Left ventricle myocardium superior (tissue), 1 donor: ENCODE measurements around the gene DCAF6. TPM values are rescaled to one million over a fixed set of nuclear protein-coding genes. Genes with fewer than 3 reads are reported as not detected.
A peak's percentile ranks its signal among the peaks of the same experiment; 100 is the strongest.
"Not testable (repeated sequence)": the region's sequence is repeated elsewhere in the genome, so short reads cannot be mapped to it uniquely, and the experiment has no call there.

Experiments used
- ATAC-seq: fragments of 200-7000 bp; cut with Tn5 transposase; one replicate; pipeline ENCODE4 v1.9.1; 2020; ENCODE audit warnings: mild to moderate bottlenecking, moderate library complexity
- DNase-seq: peaks from one replicate; pipeline ENCODE4 v3.0.0-alpha.2; 2020
- intact Hi-C: fragments of 100-400 bp; cut with micrococcal nuclease; formaldehyde crosslinking; loops from one replicate; pipeline ENCODE4 v1.11.0; 2022
- total RNA-seq: library from RNA; stranded (reverse); fragmentation: NEBNext Ultra II Directional; extraction: Animal tissue kit (Norgen Biotek cat#: 25700); gene quantifications from one replicate; pipeline ENCODE4 v1.2.1, GENCODE V29; 2021
- donor health status: DM: no; HTN: yes; CAD: no; lungs with severe emphysema.

DCAF6 gene
- total RNA-seq, 1 donor from 2014 or later = 234 TPM

GRCh38 chr1:167922023-167922422 is 14.5 kb upstream of the DCAF6 start:
- intact Hi-C loops = no loop called here
- DNase-seq (no peak), ATAC-seq (peak; percentile 84)

DNA sequence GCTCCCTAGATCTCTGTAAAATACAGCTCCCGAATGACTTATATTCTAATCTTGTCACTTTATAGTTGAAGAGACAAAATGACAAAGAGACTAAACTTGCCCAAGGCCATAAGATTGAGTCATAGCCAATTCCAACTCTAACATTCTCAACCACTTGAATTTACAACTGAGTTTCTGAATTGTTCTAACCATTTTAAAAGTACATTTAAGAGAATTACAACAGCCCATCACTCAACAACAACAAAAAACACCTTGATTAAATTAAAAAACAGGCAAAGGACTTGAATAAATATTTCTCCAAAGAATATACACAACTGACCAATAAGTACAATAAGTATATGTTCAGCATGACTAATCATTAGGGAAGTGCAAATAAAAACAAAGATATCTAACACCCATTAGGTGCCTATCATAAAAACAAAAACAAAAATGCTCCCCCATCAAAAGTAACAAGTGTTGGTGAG is 13.8 kb upstream of the DCAF6 start:
- no peak for DNase-seq
- peak; percentile 22 for ATAC-seq
- intact Hi-C loops = no loop called here

DNA sequence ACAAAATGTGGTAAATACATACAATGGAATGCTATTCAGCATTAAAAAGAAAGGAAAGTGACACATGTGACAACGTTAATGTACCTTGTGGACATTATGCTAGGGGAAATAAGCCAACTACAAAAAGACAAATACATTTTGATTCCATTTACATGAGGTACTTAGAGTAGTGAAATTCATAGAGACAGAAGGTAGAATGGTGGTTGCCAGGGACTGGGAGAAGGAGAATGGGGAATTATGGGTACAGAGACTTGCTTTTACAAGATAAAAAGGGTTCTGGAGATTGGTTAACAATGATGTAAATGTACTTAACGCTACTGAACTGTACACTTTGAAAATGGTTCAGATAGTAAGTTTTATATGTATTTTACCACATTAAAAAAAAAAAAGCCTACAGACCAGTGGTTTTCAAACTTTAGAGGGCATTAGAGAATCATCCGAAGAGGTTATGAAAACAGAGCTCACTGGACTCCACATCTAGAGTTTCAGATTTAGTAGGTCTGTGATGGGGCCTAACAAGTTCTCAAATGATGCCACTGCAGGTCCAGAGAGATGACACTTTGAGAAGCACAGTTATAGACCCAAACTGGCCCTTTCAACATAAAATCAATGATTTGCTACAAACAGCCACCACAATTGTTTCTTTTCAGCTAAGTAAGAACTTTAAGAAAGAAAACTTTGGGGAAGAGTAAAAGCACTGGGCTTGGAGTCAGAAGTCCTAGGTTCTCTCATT is 13.0 kb upstream of the DCAF6 start:
- DNase-seq = no peak
- no peak for ATAC-seq
- intact Hi-C loops = no loop called here

DNA sequence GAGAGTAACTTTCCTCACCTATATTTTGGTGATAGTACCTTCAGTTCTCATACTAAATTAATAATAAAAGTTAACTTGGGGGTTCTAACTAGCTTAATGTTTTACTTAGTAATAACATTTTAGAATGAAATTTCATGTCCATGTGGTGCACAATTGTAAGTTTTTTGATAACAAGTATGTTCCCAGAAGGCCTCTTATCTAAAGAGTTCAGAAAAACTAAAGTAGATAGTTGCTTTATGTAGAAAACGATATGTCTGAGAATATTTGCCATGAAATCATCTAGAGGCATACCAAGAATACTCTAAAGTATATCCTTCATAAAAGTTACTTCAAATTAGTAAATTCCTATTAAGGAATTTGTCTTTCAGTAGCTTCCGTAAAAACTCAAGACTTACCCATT is 12.4 kb upstream of the DCAF6 start:
- DNase-seq = no peak
- ATAC-seq = no peak
- intact Hi-C loops = no loop called here

GRCh38 chr1:167924543-167925231 is 11.8 kb upstream of the DCAF6 start:
- ATAC-seq (no peak), DNase-seq (no peak)
- intact Hi-C loops = no loop called here

GRCh38 chr1:167926486-167926997 is 9.9 kb upstream of the DCAF6 start:
- ATAC-seq = no peak
- intact Hi-C loops = no loop called here

DNA sequence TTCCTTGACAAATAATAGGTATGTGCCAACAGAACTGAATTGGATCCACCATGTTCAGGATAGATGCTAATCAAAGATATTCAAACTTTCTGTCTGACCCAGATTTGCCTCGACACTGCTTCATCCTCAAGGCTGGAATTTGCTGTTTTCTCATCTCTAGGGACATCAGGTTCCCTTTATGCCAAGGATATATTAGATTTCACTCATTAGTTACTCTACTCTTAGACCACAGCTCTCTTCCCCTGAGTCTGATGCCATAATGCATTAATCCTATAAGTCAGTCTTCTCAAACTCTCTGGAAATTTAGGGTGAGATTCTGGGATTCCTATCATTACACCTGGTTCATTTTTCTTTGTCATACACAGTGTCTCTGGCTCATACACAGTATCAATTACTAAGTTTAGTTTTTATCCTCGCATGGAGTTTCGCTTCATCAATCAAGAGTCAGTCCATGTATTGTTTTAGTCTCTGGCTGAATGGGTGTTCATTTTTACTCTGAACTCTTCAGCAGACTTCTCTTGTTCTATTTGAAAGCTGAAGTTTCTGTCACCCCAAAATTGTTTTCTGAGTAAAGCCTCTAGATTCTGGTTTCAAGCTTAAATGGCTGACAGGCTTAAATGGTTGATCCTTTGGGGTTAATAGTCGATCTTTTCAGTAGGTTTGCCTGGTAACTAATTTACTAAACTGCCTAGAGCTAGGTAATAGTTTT is 9.3 kb upstream of the DCAF6 start:
- DNase-seq (no peak), ATAC-seq (no peak)
- intact Hi-C loops = no loop called here

More at GRCh38 chr1:167926486-167926997, 9.9 kb upstream of the DCAF6 start:
- no peak for DNase-seq

DNA sequence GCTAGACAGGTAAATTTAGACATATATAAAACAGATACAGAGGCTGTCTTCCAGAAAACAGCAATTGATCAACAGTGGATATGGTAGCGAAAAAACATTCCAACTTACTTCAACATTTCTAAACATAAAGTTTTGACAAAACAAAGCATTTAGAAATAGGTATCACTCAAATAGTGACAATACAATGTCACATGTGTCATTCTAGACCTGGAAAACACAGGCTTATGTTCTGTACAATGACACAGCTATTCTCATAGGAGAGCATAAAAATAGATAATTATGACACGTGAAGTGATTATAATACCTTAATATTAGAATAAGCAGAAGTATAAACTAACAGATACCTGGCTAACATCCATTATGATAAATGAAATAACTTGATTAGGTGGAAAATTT is 8.0 kb upstream of the DCAF6 start:
- DNase-seq (no peak), ATAC-seq (no peak)
- intact Hi-C loops = no loop called here

DNA sequence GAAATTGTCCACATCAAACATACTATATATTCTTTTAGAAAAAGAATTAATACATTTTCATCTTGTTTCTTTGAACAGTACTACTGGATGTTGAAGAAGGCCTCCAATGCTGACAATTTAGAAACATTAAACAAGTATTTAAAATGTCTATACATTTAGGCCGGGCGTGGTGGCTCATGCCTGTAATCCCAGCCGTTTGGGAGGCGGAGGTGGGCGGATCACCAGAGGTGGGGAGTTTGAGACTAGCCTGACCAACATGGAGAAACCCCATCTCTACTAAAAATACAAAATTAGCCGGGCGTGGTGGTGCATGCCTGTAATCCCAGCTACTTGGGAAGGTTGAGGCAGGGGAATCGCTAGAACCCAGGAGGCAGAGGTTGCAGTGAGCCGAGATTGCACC is 7.6 kb upstream of the DCAF6 start:
- intact Hi-C loops, DNase-seq, ATAC-seq: not testable (repeated sequence)

DNA sequence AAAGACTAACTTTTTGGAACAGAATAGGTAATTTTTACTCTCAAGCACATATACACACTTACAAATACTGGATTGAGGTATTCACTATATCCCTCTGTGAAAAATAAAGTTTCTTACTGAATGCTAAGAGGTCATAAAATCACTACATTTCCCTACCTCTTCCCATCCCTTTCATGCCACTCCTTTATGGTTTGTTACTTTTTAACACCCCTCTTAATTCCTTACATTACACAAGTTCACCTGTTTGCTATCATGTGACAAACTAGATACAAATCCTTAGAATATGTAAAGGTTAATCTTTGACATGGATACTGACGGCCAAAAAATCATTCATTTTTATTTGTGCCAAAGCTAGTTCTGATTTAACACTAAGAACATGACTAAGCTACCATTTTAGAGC is 6.8 kb upstream of the DCAF6 start:
- intact Hi-C loops = no loop called here
- no peak for DNase-seq
- no peak for ATAC-seq

- no peak for ATAC-seq
- no peak for DNase-seq
- intact Hi-C loops = no loop called here
Observed at GRCh38 chr1:167933788-167934187, 2.7 kb upstream of the DCAF6 start.

DNA sequence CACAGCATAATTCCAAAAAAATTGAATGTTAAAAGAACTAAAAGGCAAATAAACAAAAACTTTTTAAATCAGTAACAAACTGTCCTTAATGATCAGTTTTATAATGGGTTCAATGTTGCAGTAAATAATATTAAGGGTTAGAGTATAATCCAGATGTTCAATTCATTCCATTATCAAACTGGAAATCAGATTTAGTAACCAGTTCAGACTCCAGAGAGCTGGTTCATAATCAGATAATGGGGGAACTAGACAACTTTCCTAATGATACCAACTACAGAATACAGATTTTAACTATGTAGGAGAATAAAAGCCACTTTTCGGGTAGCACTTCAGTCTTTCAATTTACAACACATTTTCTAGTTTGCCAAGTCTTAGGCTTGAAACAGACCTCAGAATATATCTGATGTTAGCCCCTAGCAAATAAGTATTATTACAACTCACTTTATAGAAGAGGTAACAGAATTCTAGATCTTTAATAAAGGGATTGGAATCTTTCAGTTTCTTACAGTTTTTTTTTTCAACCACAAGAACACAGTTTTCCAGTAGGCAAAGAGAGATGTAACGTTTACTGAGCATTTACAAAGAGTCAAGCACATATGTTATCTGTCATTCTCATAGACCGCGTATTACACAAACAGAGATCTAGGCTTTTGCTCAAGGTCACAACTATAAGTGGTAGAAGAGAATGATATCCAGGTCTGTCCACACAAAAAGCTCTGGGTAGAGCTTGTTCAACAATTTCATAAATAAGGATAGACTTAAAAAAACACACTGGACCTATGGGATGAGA is 1.9 kb upstream of the DCAF6 start:
- ATAC-seq = no peak
- intact Hi-C loops = no loop called here
- DNase-seq = no peak

DNA sequence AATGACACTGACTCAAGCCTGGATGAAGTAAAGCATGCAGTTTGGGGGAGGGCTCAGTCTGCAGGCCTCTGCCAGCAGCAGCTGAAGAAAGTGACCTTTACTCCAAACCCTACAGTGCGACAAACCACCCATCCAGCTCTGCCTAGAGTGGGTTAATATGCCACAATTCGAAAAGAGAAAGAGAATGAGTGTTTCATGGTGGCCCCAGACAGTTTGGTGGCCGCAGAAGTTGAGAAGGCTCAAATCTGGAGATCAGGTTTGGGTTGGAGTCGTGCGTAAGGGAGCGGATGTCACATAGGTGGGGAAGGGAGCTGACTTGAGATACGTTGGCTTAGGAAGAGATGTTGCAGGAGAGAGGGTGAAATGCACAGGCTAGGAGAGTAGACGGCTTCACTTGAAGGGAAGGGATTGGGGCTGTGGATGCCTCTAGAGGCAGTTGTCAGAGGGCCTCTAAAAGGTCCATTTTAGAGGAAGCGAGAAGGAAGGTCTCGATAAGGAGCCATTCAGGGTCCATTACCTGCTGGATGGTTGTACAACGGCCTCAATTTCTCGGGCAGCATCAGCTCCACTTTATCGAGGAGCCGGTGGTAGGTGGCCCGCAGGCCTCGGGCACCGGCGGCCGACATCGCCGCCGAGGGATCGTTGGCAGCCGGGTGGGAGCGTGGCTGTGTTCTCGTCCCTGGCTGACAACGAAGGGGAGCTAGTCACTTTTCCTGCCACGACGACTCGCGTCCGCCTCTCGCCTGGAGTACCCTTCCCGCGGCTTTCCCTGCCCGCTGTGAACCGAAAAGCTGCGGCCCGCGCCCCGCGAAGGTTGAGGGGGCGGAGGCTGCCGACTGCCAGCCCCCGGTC is 1.0 kb upstream of the DCAF6 start:
- ATAC-seq (peak; percentile 7), DNase-seq (no peak)
- intact Hi-C loops = no loop called here

DNA sequence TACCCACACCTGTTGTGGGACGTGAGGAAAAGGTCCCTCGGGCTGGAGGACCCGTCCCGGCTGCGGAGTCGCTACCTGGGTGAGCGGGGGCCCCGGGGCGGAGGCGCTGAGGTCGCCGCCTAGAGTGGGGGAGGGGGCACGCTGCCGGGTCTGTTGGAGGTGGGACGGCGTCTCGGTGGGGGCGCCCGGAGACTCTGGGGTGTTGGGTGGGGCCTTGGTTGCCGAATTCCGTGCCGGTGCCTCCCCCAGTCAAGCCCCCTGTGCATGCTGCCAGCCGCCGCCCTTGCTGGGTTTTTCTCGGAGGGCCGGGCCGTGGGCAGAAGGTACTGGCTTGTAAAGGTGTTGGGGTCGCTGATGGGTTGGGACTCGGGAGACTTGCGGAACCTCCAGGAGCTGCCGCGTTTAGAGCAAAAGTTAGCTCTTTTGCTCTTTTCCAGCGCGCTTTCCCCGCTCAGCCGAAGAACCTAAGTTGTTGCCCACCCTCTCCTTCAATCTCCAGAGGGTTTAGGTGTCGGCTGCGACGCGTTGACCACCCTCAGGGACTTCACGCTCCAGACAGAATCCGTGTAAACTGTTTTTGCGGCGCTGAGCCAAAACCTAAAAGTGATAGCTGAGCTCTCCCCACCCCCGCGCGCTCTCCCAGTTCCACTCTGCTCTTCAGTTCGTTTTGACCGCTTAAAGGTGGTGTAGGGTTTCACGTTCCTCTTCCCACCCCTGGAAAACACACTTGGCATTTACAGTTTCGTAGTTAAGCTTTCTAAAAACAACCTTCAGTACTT is 636 bp downstream of the DCAF6 start, which contains the start of gene MPC2:
TSS of gene MPC2 (minus strand) at position 143 of the 779 bp plus-strand sequence. CDS start 1,231 bp downstream, outside the sequence.
- intact Hi-C loops = no loop called here
- DNase-seq = peak; percentile 86
- ATAC-seq = peak; percentile 56

GRCh38 chr1:167937709-167938010 is 1.2 kb downstream of the DCAF6 start:
- intact Hi-C loops = no loop called here

GRCh38 chr1:167938080-167938636 is 1.7 kb downstream of the DCAF6 start:
- DNase-seq (no peak), ATAC-seq (no peak)
- intact Hi-C loops = no loop called here

More at GRCh38 chr1:167937709-167938010, 1.2 kb downstream of the DCAF6 start:
- ATAC-seq (no peak), DNase-seq (no peak)

- no peak for ATAC-seq
- no peak for DNase-seq
Observed at GRCh38 chr1:167940264-167940663, 3.8 kb downstream of the DCAF6 start.

More at GRCh38 chr1:167940264-167940663, 3.8 kb downstream of the DCAF6 start:
- intact Hi-C loops = no loop called here
